GM18502 (cell line): ENCODE results near the gene SKOR1.

Experiments
- ATAC-seq: cut with Tn5 transposase; IDR thresholded peaks from one replicate; pipeline ENCODE4 v1.9.1; 2021; ENCODE audit warnings: mild to moderate bottlenecking; ENCODE audit not compliant: unreplicated experiment, poor library complexity

The SKOR1 gene

GRCh38 chr15:67829647-67830504 is 4.6 kb downstream of the SKOR1 start:
- ATAC-seq: no peak

- ATAC-seq: no peak
These were observed 6.1 kb downstream of the SKOR1 start for GRCh38 chr15:67831363-67831762.

DNA sequence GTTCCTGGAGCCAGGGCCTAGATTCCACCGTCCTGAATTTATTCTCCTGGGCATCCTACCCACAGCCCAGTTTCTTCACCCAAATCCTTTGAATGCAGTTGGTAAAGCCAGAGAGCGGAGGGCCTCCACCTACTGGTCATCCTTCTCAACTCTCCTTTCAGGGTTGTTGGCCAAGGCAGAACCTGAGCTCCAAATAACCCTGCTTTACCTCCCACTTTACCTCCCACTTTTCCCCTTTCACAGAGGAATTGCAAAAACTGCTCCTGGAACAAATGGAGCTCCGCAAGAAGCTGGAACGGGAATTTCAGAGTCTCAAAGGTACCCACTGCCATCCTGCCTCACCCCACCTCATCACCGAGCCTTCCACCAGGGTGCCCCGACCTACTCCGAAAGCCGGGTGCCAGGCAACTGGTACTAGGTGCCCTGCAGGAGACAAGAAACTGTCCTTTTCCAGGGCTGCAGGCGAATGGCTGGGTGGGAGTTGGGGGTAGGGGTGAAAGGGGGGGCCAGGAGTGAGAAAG is 6.8 kb downstream of the SKOR1 start:
- ATAC-seq: no peak

GRCh38 chr15:67832897-67833709 is 7.8 kb downstream of the SKOR1 start:
- no peak for ATAC-seq

- no peak for ATAC-seq
These were observed 8.6 kb downstream of the SKOR1 start for GRCh38 chr15:67833710-67834511.

- ATAC-seq: no peak
These were observed 9.4 kb downstream of the SKOR1 start for GRCh38 chr15:67834581-67835296.

- ATAC-seq: no peak
These were observed 10.2 kb downstream of the SKOR1 start for GRCh38 chr15:67835297-67836133.

GRCh38 chr15:67836134-67836455 is 10.8 kb downstream of the SKOR1 start:
- no peak for ATAC-seq

- no peak for ATAC-seq
These were observed 11.2 kb downstream of the SKOR1 start for GRCh38 chr15:67836477-67836876.

- ATAC-seq: no peak
These were observed 11.6 kb downstream of the SKOR1 start for GRCh38 chr15:67836955-67837354.

GRCh38 chr15:67838789-67839332 is 13.6 kb downstream of the SKOR1 start:
- ATAC-seq: no peak

DNA sequence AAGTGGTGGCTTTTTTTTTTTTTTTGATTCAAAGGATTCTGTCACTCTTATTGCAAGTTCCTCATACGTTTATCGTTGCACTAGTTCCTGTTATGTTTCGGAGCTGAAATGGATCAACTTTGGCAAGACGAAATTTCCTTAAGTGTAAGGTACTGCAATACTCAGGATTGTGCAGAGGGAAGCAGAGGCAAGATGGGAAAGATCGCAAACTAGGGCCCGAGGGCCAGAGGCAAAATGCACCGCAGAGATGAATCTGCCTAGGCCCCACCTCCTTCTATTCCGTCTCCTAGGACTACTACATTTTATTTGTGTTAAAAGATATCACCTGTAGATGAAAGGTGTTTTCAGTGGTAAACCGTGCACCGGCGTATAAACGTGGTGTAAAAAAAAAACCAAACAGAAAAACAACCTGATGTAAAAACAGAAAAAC is 14.2 kb downstream of the SKOR1 start:
- peak; percentile 27 for ATAC-seq

DNA sequence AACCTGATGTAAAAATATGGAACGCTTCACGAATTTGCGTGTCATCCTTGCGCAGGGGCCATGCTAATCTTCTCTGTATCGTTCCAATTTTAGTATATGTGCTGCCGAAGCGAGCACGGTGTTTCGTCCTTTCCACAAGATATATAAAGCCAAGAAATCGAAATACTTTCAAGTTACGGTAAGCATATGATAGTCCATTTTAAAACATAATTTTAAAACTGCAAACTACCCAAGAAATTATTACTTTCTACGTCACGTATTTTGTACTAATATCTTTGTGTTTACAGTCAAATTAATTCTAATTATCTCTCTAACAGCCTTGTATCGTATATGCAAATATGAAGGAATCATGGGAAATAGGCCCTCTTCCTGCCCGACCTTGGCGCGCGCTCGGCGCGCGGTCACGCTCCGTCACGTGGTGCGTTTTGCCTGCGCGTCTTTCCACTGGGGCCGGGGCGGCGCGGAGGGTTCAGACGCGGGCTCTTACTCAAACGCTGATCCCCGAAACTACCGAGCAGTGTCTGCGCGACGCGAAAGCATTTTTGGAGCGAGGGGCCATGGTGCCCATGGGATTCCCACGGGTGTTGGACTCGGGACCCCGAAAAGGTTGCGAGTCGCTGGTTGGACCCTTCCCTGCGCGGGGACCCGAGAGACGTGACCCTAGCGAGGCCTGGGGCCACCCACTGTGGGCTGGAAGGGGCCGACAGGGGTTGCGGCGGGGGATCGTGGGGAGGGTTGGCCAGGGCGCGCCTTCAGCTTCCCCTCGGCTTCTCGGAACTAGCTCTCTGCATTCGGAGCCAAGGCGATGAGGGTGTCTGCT is 14.8 kb downstream of the SKOR1 start, which contains the start of gene RNU6-1:
Gene RNU6-1, minus strand, starts transcription at position 117 of the 820 bp plus-strand sequence.
- ATAC-seq: peak; percentile 80

- no peak for ATAC-seq
These were observed 15.6 kb downstream of the SKOR1 start for GRCh38 chr15:67840749-67841512.

DNA sequence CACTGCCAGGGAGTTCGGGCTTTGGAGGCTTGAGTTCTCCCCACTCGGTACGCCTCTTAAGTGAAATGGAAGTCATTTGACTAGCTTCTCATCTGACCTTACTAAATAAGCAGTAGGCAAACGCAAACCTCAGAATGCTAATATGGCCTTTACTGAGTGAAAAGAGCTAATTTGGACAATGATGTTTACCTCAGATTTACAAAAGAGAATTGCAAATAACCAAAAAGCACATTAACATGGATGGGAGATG is 16.1 kb downstream of the SKOR1 start:
- no peak for ATAC-seq

GRCh38 chr15:67843092-67843501 is 17.8 kb downstream of the SKOR1 start:
- ATAC-seq: no peak
